OCI-LY1 (cell line): ENCODE data around the gene CUTA.

Source experiments
- H2AFZ ChIP-seq: fragments of 200-600 bp; sonication (generic), shearing (Covaris generic); 2 replicates; pipeline ENCODE4 v1.6.0; 2014; ENCODE audit warnings: antibody characterized with exemption, mild to moderate bottlenecking, low read length
- H3F3A ChIP-seq: fragments of 200-600 bp; sonication (generic), shearing (Covaris generic); 2 replicates; pipeline ENCODE4 v1.6.0; 2014; ENCODE audit warnings: mild to moderate bottlenecking, antibody characterized with exemption, low read length, moderate library complexity; ENCODE audit not compliant: insufficient read depth
- H3K27ac ChIP-seq: fragments of 200-600 bp; sonication (generic); 2 replicates; pipeline ENCODE4 v1.5.1; 2014; ENCODE audit warnings: low read length, mixed run types, mild to moderate bottlenecking, low read depth; ENCODE audit not compliant: poor library complexity, severe bottlenecking
- H3K27me3 ChIP-seq: fragments of 200-600 bp; sonication (generic); 2 replicates; pipeline ENCODE4 v1.6.0; 2014; ENCODE audit warnings: antibody characterized with exemption, mild to moderate bottlenecking, low read length, moderate library complexity; ENCODE audit not compliant: insufficient read depth
- H3K36me3 ChIP-seq: fragments of 200-600 bp; sonication (generic); 2 replicates; pipeline ENCODE4 v1.6.1; 2014; ENCODE audit warnings: mild to moderate bottlenecking, antibody characterized with exemption, low read length, moderate library complexity, mixed read lengths; ENCODE audit not compliant: insufficient read depth
- H3K4me1 ChIP-seq: fragments of 200-600 bp; sonication (generic); 2 replicates; pipeline ENCODE4 v1.5.1; 2014; ENCODE audit warnings: mild to moderate bottlenecking, low read length, moderate library complexity; ENCODE audit not compliant: insufficient read depth, severe bottlenecking
- H3K4me2 ChIP-seq: fragments of 200-600 bp; sonication (generic), shearing (Covaris generic); 2 replicates; pipeline ENCODE4 v1.6.1; 2014; ENCODE audit warnings: low read length
- H3K4me3 ChIP-seq: fragments of 200-600 bp; sonication (generic); 2 replicates; pipeline ENCODE4 v1.5.1; 2014; ENCODE audit warnings: low read length, low read depth, mild to moderate bottlenecking, mixed read lengths; ENCODE audit not compliant: poor library complexity, severe bottlenecking
- H3K79me2 ChIP-seq: fragments of 200-600 bp; shearing (Covaris generic); 2 replicates; pipeline ENCODE4 v1.6.1; 2016; ENCODE audit warnings: mixed run types, low read length, mixed read lengths; ENCODE audit not compliant: insufficient read depth
- H3K9ac ChIP-seq: fragments of 200-600 bp; sonication (generic), shearing (Covaris generic); 2 replicates; pipeline ENCODE4 v1.6.1; 2014; ENCODE audit warnings: mild to moderate bottlenecking, low read length, mixed read lengths
- H3K9me2 ChIP-seq: fragments of 200-600 bp; sonication (generic), shearing (Covaris generic); 2 replicates; pipeline ENCODE4 v1.6.1; 2014; ENCODE audit warnings: low read depth, mild to moderate bottlenecking, low read length, mixed read lengths
- H3K9me3 ChIP-seq: fragments of 200-600 bp; shearing (Covaris generic); 2 replicates; pipeline ENCODE4 v1.6.1; 2014; ENCODE audit warnings: low read length, mixed read lengths
- H4K20me1 ChIP-seq: fragments of 200-600 bp; sonication (generic), shearing (Covaris generic); 2 replicates; pipeline ENCODE4 v1.6.0; 2016; ENCODE audit warnings: mild to moderate bottlenecking, low read length; ENCODE audit not compliant: insufficient read depth
- CTCF ChIP-seq: fragments of 200-600 bp; sonication (generic), shearing (Covaris generic); IDR thresholded peaks from 2 replicates; pipeline ENCODE4 v1.5.1; 2017; ENCODE audit warnings: mild to moderate bottlenecking, antibody characterized with exemption, low read length, moderate library complexity, mixed read lengths
- EZH2 ChIP-seq: fragments of 200-600 bp; sonication (generic), shearing (Covaris generic); IDR thresholded peaks from 2 replicates; pipeline ENCODE4 v1.8.0; 2017; ENCODE audit warnings: borderline replicate concordance, mixed run types, mild to moderate bottlenecking, antibody characterized with exemption, low read length, moderate library complexity, mixed read lengths

CUTA gene

GRCh38 chr6:33430991-33431879 lies 13.3 kb upstream of the CUTA start:
- peaks cover 57% of the 10 kb centered on the region for H3K4me1 ChIP-seq
- H3K4me3 ChIP-seq, result peak overlapping the region; percentile 31
- no peaks in the 10 kb centered on the region for H4K20me1 ChIP-seq
- H3F3A ChIP-seq, result 0 out of 2 replicates have a peak, but pooled peaks cover 5% of the 10 kb centered on the region
- H3K9me2 ChIP-seq, result no peaks in the 10 kb centered on the region
- H2AFZ ChIP-seq, result no peak overlapping the region
- no peaks in the 10 kb centered on the region for H3K9me3 ChIP-seq
- H3K36me3 ChIP-seq, result 0 out of 2 replicates have a peak, but pooled peaks cover 11% of the 10 kb centered on the region
- H3K27ac ChIP-seq, result peak overlapping the region; percentile 60
- no peaks in the 10 kb centered on the region for H3K79me2 ChIP-seq
- H3K9ac ChIP-seq, result peak overlapping the region; percentile 39; the same call in 1 of the 2 replicates
- TF ChIP-seq EZH2 (no peak), CTCF (no peak)
- H3K4me2 ChIP-seq, result peak overlapping the region; percentile 80
- no peaks in the 10 kb centered on the region for H3K27me3 ChIP-seq

- Histone ChIP-seq H3K27ac (peak overlapping the region; percentile 60), H3K27me3 (no peaks in the 10 kb centered on the region), H3K4me2 (peak overlapping the region; percentile 80), H3F3A (0 out of 2 replicates have a peak, but pooled peaks cover 5% of the 10 kb centered on the region), H3K4me3 (peak overlapping the region; percentile 31), H3K9ac (peak overlapping the region; percentile 3; the same call in 1 of the 2 replicates), H3K36me3 (0 out of 2 replicates have a peak, but pooled peaks cover 3% of the 10 kb centered on the region), H3K79me2 (no peaks in the 10 kb centered on the region), H3K9me2 (no peaks in the 10 kb centered on the region), H3K9me3 (no peaks in the 10 kb centered on the region), H3K4me1 (peaks cover 63% of the 10 kb centered on the region), H4K20me1 (no peaks in the 10 kb centered on the region), H2AFZ (no peak overlapping the region)
- no peak for TF ChIP-seq CTCF
- no peak for TF ChIP-seq EZH2
Measured at GRCh38 chr6:33430334-33430733, 12.4 kb upstream of the CUTA start.

GRCh38 chr6:33429750-33430052 lies 11.8 kb upstream of the CUTA start:
- no peak overlapping the region; the same call in 1 of the 2 replicates for H3K9ac ChIP-seq
- H3K36me3 ChIP-seq, result no peaks in the 10 kb centered on the region
- no peaks in the 10 kb centered on the region for H3K9me2 ChIP-seq
- no peak overlapping the region for H2AFZ ChIP-seq
- H3K4me2 ChIP-seq, result peak overlapping the region; percentile 80
- H3K27me3 ChIP-seq, result no peaks in the 10 kb centered on the region
- TF ChIP-seq EZH2 (no peak), CTCF (no peak)
- 0 out of 2 replicates have a peak, but pooled peaks cover 5% of the 10 kb centered on the region for H3F3A ChIP-seq
- H4K20me1 ChIP-seq, result no peaks in the 10 kb centered on the region
- H3K9me3 ChIP-seq, result no peaks in the 10 kb centered on the region
- peaks cover 69% of the 10 kb centered on the region for H3K4me1 ChIP-seq
- H3K27ac ChIP-seq, result peak overlapping the region; percentile 60
- H3K79me2 ChIP-seq, result no peaks in the 10 kb centered on the region
- peak overlapping the region; percentile 64 for H3K4me3 ChIP-seq
